MM.1S (cell line): ENCODE measurements around the gene AFG1L.

ENCODE experiments used
- CTCF ChIP-seq: fragments of 300-600 bp; sonication (generic); IDR thresholded peaks from 2 replicates; pipeline ENCODE4 v1.5.1; 2016; ENCODE audit warnings: antibody characterized with exemption, low read length, mixed read lengths
- EZH2 ChIP-seq: fragments of 300-600 bp; sonication (generic); optimal IDR thresholded peaks from 2 replicates; pipeline ENCODE3; 2017; ENCODE audit warnings: low read depth, mild to moderate bottlenecking, antibody characterized with exemption, low read length, mixed read lengths

DNA sequence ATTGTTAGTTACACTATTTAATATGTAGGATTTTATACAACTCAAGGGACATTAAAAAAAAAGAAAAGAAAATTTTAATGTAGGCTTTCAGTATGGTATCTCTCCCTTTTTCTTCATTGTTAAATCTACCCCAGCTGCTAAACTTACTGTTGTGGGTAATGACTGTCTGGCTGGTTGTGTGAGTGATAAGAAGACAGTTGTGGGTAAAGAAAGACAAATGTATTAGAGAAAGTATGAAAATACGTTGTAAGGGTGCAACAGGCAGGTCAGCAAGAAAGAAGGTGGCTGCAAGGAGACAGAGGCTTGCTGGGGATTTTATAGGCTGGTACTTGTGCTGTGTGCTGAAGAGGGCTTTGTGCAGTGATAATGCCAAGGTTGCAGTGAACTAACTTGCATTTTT, 174.5 kb downstream of the AFG1L start:
- TF ChIP-seq CTCF = no peak
- no peak for TF ChIP-seq EZH2
